Common myeloid progenitor, CD34-positive (primary cell): ENCODE results near the gene ASPG.

Experiments
- CTCF ChIA-PET: fragments of 350-600 bp; sonication (Branson Sonifier 250); formaldehyde crosslinking; loops from one replicate; lab custom pipeline; 2021; ENCODE audit warnings: antibody characterized with exemption; lab: Charles Lee
- POLR2A ChIA-PET: fragments of 350-600 bp; sonication (Branson Sonifier 250); formaldehyde crosslinking; loops from one replicate; lab custom pipeline; 2021; ENCODE audit warnings: antibody characterized with exemption; lab: Charles Lee
- DNase-seq, 3 donors: peaks; one replicate each; pipeline versions ENCODE4 v3.0.0 to v3.0.0-alpha.2; 2013
- H3K27ac ChIP-seq, 2 experiments: 1 replicate in 1 of 2; 2 replicates in 1 of 2; pipeline ENCODE4 v1.7.0; 2013; ENCODE audit warnings: inconsistent platforms in 2 of 2, low read length in 2 of 2, mild to moderate bottlenecking in 2 of 2, low read depth in 1 of 2, moderate library complexity in 1 of 2; ENCODE audit not compliant: severe bottlenecking in 2 of 2, insufficient read depth in 1 of 2, poor library complexity in 1 of 2
- H3K27me3 ChIP-seq, 5 experiments: replicated peaks in 2 of 5; 1 replicate in 3 of 5; 2 replicates in 2 of 5; pipeline versions ENCODE4 v1.6.1 to v1.7.0; 2013; ENCODE audit warnings: low read length in 4 of 5, mild to moderate bottlenecking in 2 of 5, moderate library complexity in 2 of 5, inconsistent platforms in 1 of 5; ENCODE audit not compliant: insufficient read depth in 5 of 5, control insufficient read depth in 4 of 5
- H3K36me3 ChIP-seq, 4 experiments: 1 replicate in 2 of 4; 2 replicates in 2 of 4; pipeline versions ENCODE4 v1.6.1 to v1.7.0; 2013; ENCODE audit warnings: low read length in 3 of 4, control low read depth in 1 of 4, mild to moderate bottlenecking in 1 of 4; ENCODE audit not compliant: control insufficient read depth in 4 of 4, insufficient read depth in 4 of 4
- H3K4me1 ChIP-seq, 4 experiments: 1 replicate in 3 of 4; 2 replicates in 1 of 4; pipeline versions ENCODE4 v1.6.1 to v1.7.1; 2013; ENCODE audit warnings: low read length in 3 of 4, mild to moderate bottlenecking in 3 of 4, control low read depth in 1 of 4, inconsistent platforms in 1 of 4, moderate library complexity in 1 of 4; ENCODE audit not compliant: control insufficient read depth in 4 of 4, insufficient read depth in 4 of 4; ENCODE audit errors: control extremely low read depth in 1 of 4
- H3K4me3 ChIP-seq, 7 experiments: 1 replicate in 4 of 7; 2 replicates in 3 of 7; pipeline versions ENCODE4 v1.5.1 to v1.7.0; 2013; ENCODE audit warnings: mild to moderate bottlenecking in 7 of 7, low read length in 6 of 7, moderate library complexity in 6 of 7, inconsistent platforms in 2 of 7, low read depth in 2 of 7, control low read depth in 1 of 7; ENCODE audit not compliant: insufficient read depth in 4 of 7, control insufficient read depth in 1 of 7; ENCODE audit errors: extremely low read depth in 1 of 7
- H3K9me3 ChIP-seq, 5 experiments: 1 replicate in 4 of 5; 2 replicates in 1 of 5; pipeline versions ENCODE4 v1.6.1 to v1.7.1; 2013; ENCODE audit warnings: low read length in 4 of 5, mild to moderate bottlenecking in 2 of 5, inconsistent platforms in 1 of 5, low read depth in 1 of 5, moderate library complexity in 1 of 5; ENCODE audit not compliant: control insufficient read depth in 4 of 5, insufficient read depth in 2 of 5; ENCODE audit errors: control extremely low read depth in 1 of 5
- WGBS: methylation state at CpG from one replicate; pipeline ENCODE4 v1.1.5; 2013; ENCODE audit not compliant: insufficient coverage; 5-methylcytosine and 5-hydroxymethylcytosine counted together

The ASPG gene

DNA sequence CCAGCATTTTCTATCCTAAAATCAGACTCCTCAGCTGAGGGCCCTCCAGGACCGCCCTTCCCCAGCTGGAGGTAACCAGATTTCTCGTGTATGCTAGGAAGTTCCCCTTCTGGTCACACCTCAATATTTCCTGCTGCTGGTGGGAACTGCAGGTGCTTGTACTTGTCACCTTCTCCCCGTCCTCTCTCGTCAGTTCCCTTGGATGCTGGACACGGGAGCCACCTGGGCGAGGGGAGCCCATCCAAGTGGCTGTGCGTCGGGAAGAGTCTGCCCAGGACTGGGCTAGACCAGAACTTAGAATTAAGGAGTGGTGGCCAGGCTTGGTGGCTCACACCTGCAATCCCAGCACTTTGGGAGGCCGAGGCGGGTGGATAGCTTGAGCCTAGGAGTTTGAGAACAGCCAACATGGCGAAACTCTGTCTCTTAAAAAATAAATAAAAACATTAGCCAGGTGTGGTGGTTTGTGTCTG lies 29.7 kb downstream of the ASPG start:
- DNase-seq, result no peak
- CTCF ChIA-PET, result interaction anchor here (0.7 kb wide), 1 partner anchor 20 kb away, joined by 3 read pairs; no protein-coding TSS in a partner anchor
- peaks cover 0 to 69% (median 25%) of the 10 kb centered on the region in 5 experiments for H3K27me3 ChIP-seq
- no peak overlapping the region for H3K4me3 ChIP-seq
- WGBS, result 75% methylated on average over 10 of the region's 11 CpGs
- POLR2A ChIA-PET, result no interaction called here
- H3K36me3 ChIP-seq, result no peaks in the 10 kb centered on the region
- no peak overlapping the region for H3K27ac ChIP-seq
- H3K9me3 ChIP-seq, result no peaks in the 10 kb centered on the region
- H3K4me1 ChIP-seq, result peaks cover 0 to 18% (median 8%) of the 10 kb centered on the region in 4 experiments

DNA sequence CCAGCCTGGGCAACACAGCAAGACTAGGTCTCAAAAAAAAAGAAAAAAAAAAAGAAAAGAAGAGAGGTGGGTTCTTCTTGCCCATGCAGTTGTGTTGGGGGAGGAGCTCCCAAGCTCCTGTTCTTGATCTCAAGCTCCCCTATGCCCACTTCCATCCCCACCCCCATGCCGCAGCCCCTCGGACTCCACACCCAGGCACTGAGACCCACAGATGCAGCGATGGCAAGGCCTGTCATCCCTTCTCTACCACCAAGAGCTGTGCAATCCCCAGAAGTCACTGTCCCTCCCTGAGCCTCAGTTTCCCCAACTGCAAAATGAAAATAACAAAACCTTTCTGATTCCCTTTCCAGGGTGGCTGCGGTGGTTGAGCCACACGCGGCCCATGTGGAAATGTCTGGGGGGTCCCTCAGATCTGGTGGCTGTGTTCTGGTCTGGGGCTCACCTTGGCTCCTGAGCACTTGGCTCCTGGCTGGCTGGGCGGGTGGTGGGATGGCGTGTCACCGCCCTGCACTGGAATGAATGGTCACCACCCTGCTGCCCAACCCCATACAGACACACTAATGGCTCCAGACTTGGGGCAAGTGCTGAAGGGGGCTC lies 30.3 kb downstream of the ASPG start:
- 92% methylated on average over 7 of the region's 9 CpGs for WGBS
- Histone ChIP-seq H3K27me3 (peaks cover 0 to 76% (median 25%) of the 10 kb centered on the region in 5 experiments), H3K9me3 (no peaks in the 10 kb centered on the region), H3K27ac (no peak overlapping the region), H3K36me3 (no peaks in the 10 kb centered on the region), H3K4me3 (peak overlapping the region in 5 of 7 experiments; percentile 35 to 77 (median 68)), H3K4me1 (peaks cover 0 to 18% (median 8%) of the 10 kb centered on the region in 4 experiments)
- ChIA-PET POLR2A (no interaction called here), CTCF (interaction anchor here (1.0 kb wide), 1 partner anchor 22 kb away, joined by 4 read pairs; no protein-coding TSS in a partner anchor)
- no peak for DNase-seq

DNA sequence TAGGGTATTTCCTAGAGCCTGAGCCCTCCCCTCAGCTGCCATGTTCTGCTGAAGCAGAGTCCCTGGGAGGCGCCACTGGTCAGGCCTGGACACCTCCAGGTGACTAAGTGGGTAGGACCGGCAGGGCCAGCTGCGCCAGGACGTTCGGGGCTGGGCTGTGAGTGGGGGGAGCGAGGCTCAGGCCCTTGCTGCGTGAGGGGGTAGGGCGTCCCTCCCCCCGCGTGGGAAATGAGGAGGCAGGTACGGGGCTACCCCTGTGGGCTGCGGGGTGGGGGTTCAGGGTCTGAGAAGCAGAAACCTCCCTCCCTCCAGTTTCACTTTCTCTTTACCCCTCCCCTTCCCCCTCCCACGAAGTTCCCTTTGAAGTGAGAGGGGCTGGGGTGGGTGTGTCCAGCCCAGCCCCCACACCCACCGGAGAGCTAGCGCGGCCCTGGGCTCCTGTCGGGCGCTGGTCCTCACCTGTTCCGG lies 30.8 kb downstream of the ASPG start:
- Histone ChIP-seq H3K36me3 (no peaks in the 10 kb centered on the region), H3K9me3 (peaks cover 0 to 2% (median 0%) of the 10 kb centered on the region in 5 experiments), H3K27me3 (peaks cover 0 to 80% (median 27%) of the 10 kb centered on the region in 5 experiments), H3K4me3 (peak overlapping the region; percentile 17 to 77 (median 46)), H3K27ac (no peak overlapping the region), H3K4me1 (peaks cover 0 to 18% (median 8%) of the 10 kb centered on the region in 4 experiments)
- 16% methylated on average over 5 of the region's 19 CpGs for WGBS
- CTCF ChIA-PET, result interaction anchor here (1.0 kb wide), 1 partner anchor 23 kb away, joined by 4 read pairs; no protein-coding TSS in a partner anchor
- POLR2A ChIA-PET, result no interaction called here
- DNase-seq, result peak; percentile 30 to 77 (median 75)

DNA sequence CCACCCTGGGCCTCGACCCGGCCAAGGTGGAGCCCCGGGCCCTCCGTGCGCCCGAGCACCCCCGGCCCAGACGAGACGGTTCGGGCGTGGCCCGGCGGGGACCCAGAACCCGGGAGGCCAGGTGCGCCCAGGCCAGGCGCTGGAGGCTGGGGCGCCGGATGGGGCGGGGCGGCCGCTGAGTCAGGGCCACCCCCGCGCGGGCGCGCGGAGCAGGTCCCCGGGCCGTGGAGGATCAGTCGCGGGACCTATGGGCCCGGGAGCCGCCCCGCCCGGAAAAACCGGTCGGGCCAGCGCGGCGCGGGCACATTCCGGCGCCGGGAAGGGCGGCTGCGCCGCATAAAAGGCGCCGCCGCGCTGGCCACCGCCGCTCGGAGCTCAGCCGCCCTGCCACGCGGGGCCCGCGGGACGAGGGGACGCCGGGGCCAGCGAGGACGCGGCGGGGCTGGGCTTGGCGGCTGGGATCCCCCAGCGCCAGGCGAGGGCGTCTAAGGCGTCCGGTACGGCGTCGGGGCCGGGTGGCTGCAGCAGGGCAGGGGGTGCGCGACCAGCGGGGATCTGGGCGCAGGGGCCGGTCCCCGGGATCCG lies 31.3 kb downstream of the ASPG start:
- under 1% methylated on average over 83 of the region's 83 CpGs for WGBS
- DNase-seq, result peak in 1 of 3 donors; percentile 35
- ChIA-PET CTCF (interaction anchor here (1.0 kb wide), 1 partner anchor 24 kb away, joined by 4 read pairs; no protein-coding TSS in a partner anchor), POLR2A (interaction anchor here (0.5 kb wide), 1 partner anchor 46 kb away, joined by 4 read pairs; no protein-coding TSS in a partner anchor)
- Histone ChIP-seq H3K27ac (no peak overlapping the region), H3K36me3 (no peaks in the 10 kb centered on the region), H3K4me1 (peaks cover 0 to 18% (median 8%) of the 10 kb centered on the region in 4 experiments), H3K4me3 (peak overlapping the region; percentile 17 to 77 (median 46)), H3K9me3 (peaks cover 0 to 4% (median 0%) of the 10 kb centered on the region in 5 experiments), H3K27me3 (peaks cover 0 to 82% (median 29%) of the 10 kb centered on the region in 5 experiments)

DNA sequence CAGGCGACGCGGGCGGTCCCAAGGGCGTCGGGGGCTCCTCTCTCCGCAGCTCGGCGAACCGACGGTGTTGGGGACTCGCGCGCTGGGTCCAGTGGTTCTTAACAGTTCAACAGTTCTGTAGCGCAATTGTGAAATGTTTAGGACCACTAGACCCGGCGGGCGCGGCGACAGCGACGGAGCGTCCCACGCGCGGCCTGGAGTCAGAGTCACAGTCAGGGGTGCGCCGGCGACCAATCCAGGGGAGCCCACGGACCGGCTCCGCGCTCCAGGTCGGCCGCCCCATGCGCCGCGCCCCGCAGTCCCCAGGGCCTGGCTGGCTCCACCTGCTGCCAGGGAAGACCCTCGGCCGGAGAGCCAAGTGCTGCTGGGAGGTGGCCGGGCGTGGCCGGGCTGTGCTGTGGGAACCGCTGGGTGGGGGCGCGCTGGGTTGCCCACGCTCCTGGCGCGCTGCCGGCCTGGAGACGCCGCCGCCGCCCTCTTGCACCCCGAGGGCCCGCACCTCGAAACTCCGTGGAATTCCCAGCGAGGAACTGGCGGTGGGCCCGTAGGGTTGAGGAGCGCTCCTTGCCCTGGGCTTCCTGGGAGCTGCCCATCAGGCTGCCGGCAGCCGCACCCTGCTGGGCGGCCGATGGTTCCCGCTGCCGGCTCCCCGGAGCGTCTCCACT lies 32.0 kb downstream of the ASPG start:
- peaks cover 0 to 85% (median 29%) of the 10 kb centered on the region in 5 experiments for H3K27me3 ChIP-seq
- DNase-seq, result peak in 1 of 3 donors; percentile 20
- peak overlapping the region in 2 of 7 experiments; percentile 68 to 77 for H3K4me3 ChIP-seq
- WGBS, result 9% methylated on average over 68 of the region's 71 CpGs
- no peaks in the 10 kb centered on the region for H3K36me3 ChIP-seq
- ChIA-PET POLR2A (interaction anchor here (0.5 kb wide), 1 partner anchor 46 kb away, joined by 4 read pairs; no protein-coding TSS in a partner anchor), CTCF (no interaction called here)
- peaks cover 0 to 4% (median 0%) of the 10 kb centered on the region in 5 experiments for H3K9me3 ChIP-seq
- peaks cover 0 to 18% (median 8%) of the 10 kb centered on the region in 4 experiments for H3K4me1 ChIP-seq
- no peak overlapping the region for H3K27ac ChIP-seq

DNA sequence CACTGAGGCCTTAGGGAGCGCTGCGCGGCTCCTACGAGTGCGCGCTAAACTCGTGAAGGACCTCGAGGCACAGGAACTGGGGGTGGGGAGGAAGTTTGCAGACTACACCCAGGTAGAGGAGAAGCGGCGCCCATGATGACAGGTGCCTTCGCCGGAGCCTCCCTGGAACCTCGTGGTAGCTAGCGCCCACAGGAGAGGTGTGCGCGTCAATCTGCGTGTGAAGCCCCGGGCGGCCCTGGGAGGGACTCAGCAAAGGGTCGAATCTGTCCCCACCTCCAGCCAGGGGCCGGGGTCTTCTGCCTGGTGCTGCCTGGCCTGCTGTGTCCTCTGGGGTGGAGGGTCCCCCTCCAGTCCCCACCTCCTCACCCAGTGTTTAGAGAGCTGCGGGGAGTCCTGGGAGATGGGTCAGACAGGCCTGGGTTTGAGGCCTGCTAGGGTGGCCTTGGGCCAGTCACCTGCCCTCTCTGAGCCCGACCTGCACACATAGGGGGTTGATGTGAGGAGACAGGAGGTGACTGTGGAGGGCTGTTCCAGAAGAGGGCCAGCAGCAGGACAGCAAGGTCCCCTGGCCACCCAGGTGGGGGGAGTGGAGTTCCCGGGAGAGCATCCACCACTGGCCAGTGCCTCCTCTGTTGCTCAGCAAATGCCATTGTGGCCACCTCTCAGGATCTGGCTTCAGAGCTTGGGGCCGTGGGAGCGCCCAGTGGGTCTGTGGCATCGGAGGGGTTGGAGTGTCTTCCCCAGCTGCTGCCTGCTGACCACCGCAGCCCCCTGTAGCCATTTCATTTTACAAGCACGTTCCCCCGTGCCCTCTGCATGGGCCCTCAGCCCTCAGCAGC lies 32.7 kb downstream of the ASPG start:
- Histone ChIP-seq H3K27me3 (peaks cover 0 to 88% (median 29%) of the 10 kb centered on the region in 5 experiments), H3K4me3 (no peak overlapping the region), H3K9me3 (peaks cover 0 to 7% (median 0%) of the 10 kb centered on the region in 5 experiments), H3K27ac (no peak overlapping the region), H3K36me3 (no peaks in the 10 kb centered on the region), H3K4me1 (peaks cover 0 to 18% (median 8%) of the 10 kb centered on the region in 4 experiments)
- CTCF ChIA-PET, result no interaction called here
- POLR2A ChIA-PET, result no interaction called here
- no peak for DNase-seq
- WGBS, result 60% methylated on average over 27 of the region's 30 CpGs
